ENCODE data around the gene RAB3B.

RAB3B gene

GRCh38 chr1:51953079-51953478, 37.4 kb downstream of the RAB3B start:
- peaks cover 8% of the 10 kb centered on the region for H3K27me3 Mint-ChIP-seq
- peaks cover 15% of the 10 kb centered on the region for H3K4me1 Mint-ChIP-seq (ENCODE audit: low read depth)
- H3K36me3 Mint-ChIP-seq (ENCODE audit: low read depth), result no peaks in the 10 kb centered on the region
- no peak overlapping the region for H3K4me3 Mint-ChIP-seq
- H3K9me3 Mint-ChIP-seq, result no peaks in the 10 kb centered on the region
- H3K27ac Mint-ChIP-seq, result peak overlapping the region; percentile 28

- H3K4me1 Mint-ChIP-seq (ENCODE audit: low read depth), result peaks cover 15% of the 10 kb centered on the region
- H3K4me3 Mint-ChIP-seq, result no peak overlapping the region
- H3K27ac Mint-ChIP-seq, result peak overlapping the region; percentile 28
- H3K27me3 Mint-ChIP-seq, result peaks cover 8% of the 10 kb centered on the region
- H3K36me3 Mint-ChIP-seq (ENCODE audit: low read depth), result no peaks in the 10 kb centered on the region
- no peaks in the 10 kb centered on the region for H3K9me3 Mint-ChIP-seq
These were observed 37.9 kb downstream of the RAB3B start for GRCh38 chr1:51952638-51953037.

GRCh38 chr1:51950701-51951100, 39.8 kb downstream of the RAB3B start:
- H3K4me3 Mint-ChIP-seq, result no peak overlapping the region
- peaks cover 11% of the 10 kb centered on the region for H3K4me1 Mint-ChIP-seq (ENCODE audit: low read depth)
- H3K27me3 Mint-ChIP-seq, result peaks cover 8% of the 10 kb centered on the region
- no peak overlapping the region for H3K27ac Mint-ChIP-seq
- H3K9me3 Mint-ChIP-seq, result no peaks in the 10 kb centered on the region
- no peaks in the 10 kb centered on the region for H3K36me3 Mint-ChIP-seq (ENCODE audit: low read depth)

- H3K27ac Mint-ChIP-seq, result no peak overlapping the region
- H3K4me1 Mint-ChIP-seq (ENCODE audit: low read depth), result peaks cover 11% of the 10 kb centered on the region
- no peaks in the 10 kb centered on the region for H3K9me3 Mint-ChIP-seq
- H3K36me3 Mint-ChIP-seq (ENCODE audit: low read depth), result no peaks in the 10 kb centered on the region
- no peak overlapping the region for H3K4me3 Mint-ChIP-seq
- peaks cover 8% of the 10 kb centered on the region for H3K27me3 Mint-ChIP-seq
These were observed 41.3 kb downstream of the RAB3B start for GRCh38 chr1:51949014-51949702.

- Mint-ChIP-seq H3K4me3 (no peak overlapping the region), H3K9me3 (no peaks in the 10 kb centered on the region), H3K36me3 (ENCODE audit: low read depth) (no peaks in the 10 kb centered on the region), H3K27me3 (peaks cover 8% of the 10 kb centered on the region), H3K27ac (no peak overlapping the region), H3K4me1 (ENCODE audit: low read depth) (peaks cover 11% of the 10 kb centered on the region)
These were observed 42.0 kb downstream of the RAB3B start for GRCh38 chr1:51948491-51948915.

- H3K4me3 Mint-ChIP-seq, result no peak overlapping the region
- H3K27me3 Mint-ChIP-seq, result peaks cover 4% of the 10 kb centered on the region
- H3K36me3 Mint-ChIP-seq (ENCODE audit: low read depth), result no peaks in the 10 kb centered on the region
- no peak overlapping the region for H3K27ac Mint-ChIP-seq
- peaks cover 9% of the 10 kb centered on the region for H3K9me3 Mint-ChIP-seq
- no peaks in the 10 kb centered on the region for H3K4me1 Mint-ChIP-seq (ENCODE audit: low read depth)
These were observed 44.2 kb downstream of the RAB3B start for GRCh38 chr1:51946300-51946699.

- peaks cover 15% of the 10 kb centered on the region for H3K9me3 Mint-ChIP-seq
- no peaks in the 10 kb centered on the region for H3K36me3 Mint-ChIP-seq (ENCODE audit: low read depth)
- H3K27me3 Mint-ChIP-seq, result peaks cover 4% of the 10 kb centered on the region
- no peaks in the 10 kb centered on the region for H3K4me1 Mint-ChIP-seq (ENCODE audit: low read depth)
- no peak overlapping the region for H3K27ac Mint-ChIP-seq
- H3K4me3 Mint-ChIP-seq, result no peak overlapping the region
These were observed 44.9 kb downstream of the RAB3B start for GRCh38 chr1:51945591-51945990.

- Mint-ChIP-seq H3K4me3 (no peak overlapping the region), H3K9me3 (peaks cover 19% of the 10 kb centered on the region), H3K27me3 (no peaks in the 10 kb centered on the region), H3K36me3 (ENCODE audit: low read depth) (no peaks in the 10 kb centered on the region), H3K27ac (no peak overlapping the region), H3K4me1 (ENCODE audit: low read depth) (no peaks in the 10 kb centered on the region)
These were observed 48.2 kb downstream of the RAB3B start for GRCh38 chr1:51942281-51942680.

GRCh38 chr1:51941528-51941927, 49.0 kb downstream of the RAB3B start:
- no peaks in the 10 kb centered on the region for H3K27me3 Mint-ChIP-seq
- no peaks in the 10 kb centered on the region for H3K4me1 Mint-ChIP-seq (ENCODE audit: low read depth)
- peaks cover 19% of the 10 kb centered on the region for H3K9me3 Mint-ChIP-seq
- no peak overlapping the region for H3K27ac Mint-ChIP-seq
- no peaks in the 10 kb centered on the region for H3K36me3 Mint-ChIP-seq (ENCODE audit: low read depth)
- H3K4me3 Mint-ChIP-seq, result no peak overlapping the region

GRCh38 chr1:51937112-51937511, 53.4 kb downstream of the RAB3B start:
- no peak overlapping the region for H3K27ac Mint-ChIP-seq

GRCh38 chr1:51936531-51936930, 54.0 kb downstream of the RAB3B start:
- Mint-ChIP-seq H3K27ac (no peak overlapping the region), H3K27me3 (no peaks in the 10 kb centered on the region)

More at GRCh38 chr1:51937112-51937511, 53.4 kb downstream of the RAB3B start:
- Mint-ChIP-seq H3K4me1 (ENCODE audit: low read depth) (no peaks in the 10 kb centered on the region), H3K9me3 (peaks cover 16% of the 10 kb centered on the region), H3K4me3 (no peak overlapping the region), H3K27me3 (no peaks in the 10 kb centered on the region), H3K36me3 (ENCODE audit: low read depth) (no peaks in the 10 kb centered on the region)

GRCh38 chr1:51933344-51933743, 57.2 kb downstream of the RAB3B start:
- H3K4me3 Mint-ChIP-seq, result no peak overlapping the region
- no peaks in the 10 kb centered on the region for H3K27me3 Mint-ChIP-seq
- no peaks in the 10 kb centered on the region for H3K36me3 Mint-ChIP-seq (ENCODE audit: low read depth)
- H3K9me3 Mint-ChIP-seq, result no peaks in the 10 kb centered on the region
- no peaks in the 10 kb centered on the region for H3K4me1 Mint-ChIP-seq (ENCODE audit: low read depth)
- no peak overlapping the region for H3K27ac Mint-ChIP-seq

More at GRCh38 chr1:51936531-51936930, 54.0 kb downstream of the RAB3B start:
- no peaks in the 10 kb centered on the region for H3K36me3 Mint-ChIP-seq (ENCODE audit: low read depth)
- peaks cover 11% of the 10 kb centered on the region for H3K9me3 Mint-ChIP-seq
- no peaks in the 10 kb centered on the region for H3K4me1 Mint-ChIP-seq (ENCODE audit: low read depth)
- H3K4me3 Mint-ChIP-seq, result no peak overlapping the region

GRCh38 chr1:51930329-51930728, 60.2 kb downstream of the RAB3B start:
- Mint-ChIP-seq H3K9me3 (no peaks in the 10 kb centered on the region), H3K36me3 (ENCODE audit: low read depth) (no peaks in the 10 kb centered on the region), H3K4me1 (ENCODE audit: low read depth) (no peaks in the 10 kb centered on the region), H3K4me3 (no peak overlapping the region), H3K27ac (no peak overlapping the region), H3K27me3 (no peaks in the 10 kb centered on the region)

- Mint-ChIP-seq H3K27ac (no peak overlapping the region), H3K9me3 (no peaks in the 10 kb centered on the region), H3K4me3 (no peak overlapping the region), H3K27me3 (no peaks in the 10 kb centered on the region), H3K4me1 (ENCODE audit: low read depth) (no peaks in the 10 kb centered on the region), H3K36me3 (ENCODE audit: low read depth) (no peaks in the 10 kb centered on the region)
These were observed 61.6 kb downstream of the RAB3B start for GRCh38 chr1:51928896-51929295.

GRCh38 chr1:51927029-51927428, 63.5 kb downstream of the RAB3B start:
- Mint-ChIP-seq H3K27me3 (peaks cover 3% of the 10 kb centered on the region), H3K4me1 (ENCODE audit: low read depth) (no peaks in the 10 kb centered on the region), H3K9me3 (no peaks in the 10 kb centered on the region), H3K4me3 (no peak overlapping the region), H3K36me3 (ENCODE audit: low read depth) (no peaks in the 10 kb centered on the region), H3K27ac (no peak overlapping the region)

- H3K36me3 Mint-ChIP-seq (ENCODE audit: low read depth), result no peaks in the 10 kb centered on the region
- H3K27ac Mint-ChIP-seq, result no peak overlapping the region
- no peaks in the 10 kb centered on the region for H3K9me3 Mint-ChIP-seq
- H3K4me1 Mint-ChIP-seq (ENCODE audit: low read depth), result no peaks in the 10 kb centered on the region
- H3K4me3 Mint-ChIP-seq, result no peak overlapping the region
- H3K27me3 Mint-ChIP-seq, result peaks cover 6% of the 10 kb centered on the region
These were observed 64.2 kb downstream of the RAB3B start for GRCh38 chr1:51926171-51926812.

All from stimulated activated naive CD8-positive, alpha-beta T cell treated with anti-CD3 and anti-CD28 coated beads, Interleukin-15, Interleukin-2, amounts not matched to agents 100 ng/mL and 50 ng/mL, for 24 hours (primary cell).